SK-N-MC (cell line): Measurements from ENCODE around the gene FBRS.

Source experiments
- EZH2 ChIP-seq: fragments of 200-600 bp; sonication (generic); IDR thresholded peaks from one replicate; pipeline ENCODE4 v1.6.1; 2017; ENCODE audit warnings: antibody characterized with exemption
- POLR2AphosphoS5 ChIP-seq: IDR thresholded peaks from 2 replicates; pipeline ENCODE4 v1.6.1; 2012; ENCODE audit warnings: mild to moderate bottlenecking, low read depth, low read length, borderline replicate concordance

DNA sequence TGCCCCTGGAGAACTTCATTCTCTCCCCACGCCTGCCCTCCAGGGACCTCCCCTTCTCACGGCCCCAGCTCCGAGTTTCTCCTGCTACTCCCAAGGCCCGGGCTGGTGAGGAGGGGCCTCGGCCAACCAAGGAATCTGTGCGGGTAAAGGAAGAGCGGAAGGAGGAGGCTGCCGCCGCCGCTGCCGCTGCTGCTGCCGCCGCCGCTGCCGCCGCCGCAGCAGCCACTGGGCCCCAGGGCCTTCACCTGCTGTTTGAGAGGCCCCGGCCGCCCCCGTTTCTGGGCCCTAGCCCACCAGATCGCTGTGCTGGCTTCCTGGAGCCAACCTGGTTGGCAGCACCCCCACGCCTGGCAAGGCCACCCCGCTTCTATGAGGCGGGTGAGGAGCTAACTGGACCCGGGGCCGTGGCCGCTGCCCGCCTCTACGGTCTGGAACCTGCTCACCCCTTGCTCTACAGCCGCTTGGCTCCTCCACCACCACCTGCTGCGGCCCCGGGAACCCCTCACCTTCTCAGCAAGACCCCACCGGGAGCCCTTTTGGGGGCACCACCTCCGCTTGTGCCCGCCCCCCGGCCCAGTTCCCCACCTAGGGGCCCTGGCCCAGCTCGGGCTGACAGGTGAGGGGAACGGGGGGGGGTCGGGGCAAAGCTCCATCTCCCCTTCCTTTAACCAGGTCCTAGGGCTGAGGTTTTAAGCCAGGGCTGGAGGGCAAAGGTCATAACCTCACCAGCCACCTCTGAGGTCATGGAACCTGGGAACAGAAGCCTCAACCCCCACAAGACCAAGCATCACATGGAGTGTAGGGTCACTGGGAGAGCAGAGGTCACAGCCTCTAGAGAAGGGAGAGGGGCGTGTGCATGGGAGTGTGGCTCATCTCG, 11.0 kb downstream of the FBRS start:
- no peak for TF ChIP-seq EZH2
- no peak for TF ChIP-seq POLR2AphosphoS5
